Measurements from ENCODE around the gene MCM10.

MCM10 gene

GRCh38 chr10:13193637-13194036 is 32.3 kb downstream of the MCM10 start:
- Histone ChIP-seq H3K27me3 (ENCODE audit: insufficient read depth, low read length) (no peaks in the 10 kb centered on the region), H3K36me3 (ENCODE audit: insufficient read depth, low read depth, low read length) (peaks cover 98% of the 10 kb centered on the region), H3K27ac (ENCODE audit: low read length) (no peak overlapping the region), H3K4me1 (ENCODE audit: insufficient read depth, low read length) (no peaks in the 10 kb centered on the region), H3K9ac (ENCODE audit: low read depth, low read length) (no peak overlapping the region), H3K9me3 (ENCODE audit: insufficient read depth, low read depth, low read length) (no peaks in the 10 kb centered on the region), H3K4me3 (ENCODE audit: low read length) (no peak overlapping the region)

- Histone ChIP-seq H3K4me1 (ENCODE audit: insufficient read depth, low read length) (no peaks in the 10 kb centered on the region), H3K4me3 (ENCODE audit: low read length) (no peak overlapping the region), H3K36me3 (ENCODE audit: insufficient read depth, low read depth, low read length) (peaks cover 98% of the 10 kb centered on the region), H3K9me3 (ENCODE audit: insufficient read depth, low read depth, low read length) (no peaks in the 10 kb centered on the region), H3K27ac (ENCODE audit: low read length) (no peak overlapping the region), H3K27me3 (ENCODE audit: insufficient read depth, low read length) (no peaks in the 10 kb centered on the region), H3K9ac (ENCODE audit: low read depth, low read length) (no peak overlapping the region)
Measured at GRCh38 chr10:13195016-13195415, 33.7 kb downstream of the MCM10 start.

- peaks cover 96% of the 10 kb centered on the region for H3K36me3 ChIP-seq (ENCODE audit: insufficient read depth, low read depth, low read length)
Measured at GRCh38 chr10:13201132-13201531, 39.8 kb downstream of the MCM10 start.

GRCh38 chr10:13206091-13206490 is 44.7 kb downstream of the MCM10 start:
- H3K4me1 ChIP-seq (ENCODE audit: insufficient read depth, low read length): no peaks in the 10 kb centered on the region
- H3K27me3 ChIP-seq (ENCODE audit: insufficient read depth, low read length): no peaks in the 10 kb centered on the region
- H3K9ac ChIP-seq (ENCODE audit: low read depth, low read length): no peak overlapping the region
- no peak overlapping the region for H3K27ac ChIP-seq (ENCODE audit: low read length)
- no peaks in the 10 kb centered on the region for H3K9me3 ChIP-seq (ENCODE audit: insufficient read depth, low read depth, low read length)
- no peak overlapping the region for H3K4me3 ChIP-seq (ENCODE audit: low read length)
- peaks cover 93% of the 10 kb centered on the region for H3K36me3 ChIP-seq (ENCODE audit: insufficient read depth, low read depth, low read length)

More at GRCh38 chr10:13201132-13201531, 39.8 kb downstream of the MCM10 start:
- H3K27ac ChIP-seq (ENCODE audit: low read length): no peak overlapping the region
- H3K9ac ChIP-seq (ENCODE audit: low read depth, low read length): no peak overlapping the region
- no peaks in the 10 kb centered on the region for H3K9me3 ChIP-seq (ENCODE audit: insufficient read depth, low read depth, low read length)
- no peaks in the 10 kb centered on the region for H3K27me3 ChIP-seq (ENCODE audit: insufficient read depth, low read length)
- no peak overlapping the region for H3K4me3 ChIP-seq (ENCODE audit: low read length)
- no peaks in the 10 kb centered on the region for H3K4me1 ChIP-seq (ENCODE audit: insufficient read depth, low read length)

- no peaks in the 10 kb centered on the region for H3K9me3 ChIP-seq (ENCODE audit: insufficient read depth, low read depth, low read length)
Measured at GRCh38 chr10:13206546-13207443, 45.4 kb downstream of the MCM10 start.

GRCh38 chr10:13213163-13213562 is 51.8 kb downstream of the MCM10 start:
- peaks cover 48% of the 10 kb centered on the region for H3K36me3 ChIP-seq (ENCODE audit: insufficient read depth, low read depth, low read length)
- H3K4me3 ChIP-seq (ENCODE audit: low read length): no peak overlapping the region
- no peaks in the 10 kb centered on the region for H3K4me1 ChIP-seq (ENCODE audit: insufficient read depth, low read length)
- H3K27me3 ChIP-seq (ENCODE audit: insufficient read depth, low read length): no peaks in the 10 kb centered on the region
- no peak overlapping the region for H3K9ac ChIP-seq (ENCODE audit: low read depth, low read length)
- H3K9me3 ChIP-seq (ENCODE audit: insufficient read depth, low read depth, low read length): peaks cover 10% of the 10 kb centered on the region
- H3K27ac ChIP-seq (ENCODE audit: low read length): no peak overlapping the region

More at GRCh38 chr10:13206546-13207443, 45.4 kb downstream of the MCM10 start:
- H3K4me1 ChIP-seq (ENCODE audit: insufficient read depth, low read length): no peaks in the 10 kb centered on the region
- no peak overlapping the region for H3K27ac ChIP-seq (ENCODE audit: low read length)
- no peak overlapping the region for H3K9ac ChIP-seq (ENCODE audit: low read depth, low read length)
- peaks cover 91% of the 10 kb centered on the region for H3K36me3 ChIP-seq (ENCODE audit: insufficient read depth, low read depth, low read length)
- H3K4me3 ChIP-seq (ENCODE audit: low read length): no peak overlapping the region
- no peaks in the 10 kb centered on the region for H3K27me3 ChIP-seq (ENCODE audit: insufficient read depth, low read length)

GRCh38 chr10:13218878-13219277 is 57.5 kb downstream of the MCM10 start:
- Histone ChIP-seq H3K9ac (ENCODE audit: low read depth, low read length) (no peak overlapping the region), H3K27ac (ENCODE audit: low read length) (no peak overlapping the region), H3K9me3 (ENCODE audit: insufficient read depth, low read depth, low read length) (no peaks in the 10 kb centered on the region), H3K4me1 (ENCODE audit: insufficient read depth, low read length) (peaks cover 5% of the 10 kb centered on the region; the same call in 1 of the 2 replicates), H3K36me3 (ENCODE audit: insufficient read depth, low read depth, low read length) (no peaks in the 10 kb centered on the region), H3K4me3 (ENCODE audit: low read length) (no peak overlapping the region), H3K27me3 (ENCODE audit: insufficient read depth, low read length) (no peaks in the 10 kb centered on the region)

GRCh38 chr10:13219685-13220670 is 58.6 kb downstream of the MCM10 start:
- Histone ChIP-seq H3K36me3 (ENCODE audit: insufficient read depth, low read depth, low read length) (no peaks in the 10 kb centered on the region), H3K9ac (ENCODE audit: low read depth, low read length) (no peak overlapping the region), H3K9me3 (ENCODE audit: insufficient read depth, low read depth, low read length) (no peaks in the 10 kb centered on the region), H3K4me3 (ENCODE audit: low read length) (no peak overlapping the region), H3K4me1 (ENCODE audit: insufficient read depth, low read length) (peaks cover 5% of the 10 kb centered on the region; the same call in 1 of the 2 replicates), H3K27ac (ENCODE audit: low read length) (no peak overlapping the region), H3K27me3 (ENCODE audit: insufficient read depth, low read length) (no peaks in the 10 kb centered on the region)

GRCh38 chr10:13221572-13221971 is 60.2 kb downstream of the MCM10 start:
- Histone ChIP-seq H3K27me3 (ENCODE audit: insufficient read depth, low read length) (no peaks in the 10 kb centered on the region), H3K9ac (ENCODE audit: low read depth, low read length) (no peak overlapping the region), H3K4me1 (ENCODE audit: insufficient read depth, low read length) (peaks cover 5% of the 10 kb centered on the region; the same call in 1 of the 2 replicates), H3K9me3 (ENCODE audit: insufficient read depth, low read depth, low read length) (no peaks in the 10 kb centered on the region), H3K4me3 (ENCODE audit: low read length) (no peak overlapping the region), H3K27ac (ENCODE audit: low read length) (no peak overlapping the region), H3K36me3 (ENCODE audit: insufficient read depth, low read depth, low read length) (no peaks in the 10 kb centered on the region)

GRCh38 chr10:13222151-13222550 is 60.8 kb downstream of the MCM10 start:
- H3K27me3 ChIP-seq (ENCODE audit: insufficient read depth, low read length): no peaks in the 10 kb centered on the region
- H3K9ac ChIP-seq (ENCODE audit: low read depth, low read length): no peak overlapping the region
- H3K36me3 ChIP-seq (ENCODE audit: insufficient read depth, low read depth, low read length): no peaks in the 10 kb centered on the region
- H3K4me3 ChIP-seq (ENCODE audit: low read length): no peak overlapping the region
- no peaks in the 10 kb centered on the region for H3K9me3 ChIP-seq (ENCODE audit: insufficient read depth, low read depth, low read length)
- H3K27ac ChIP-seq (ENCODE audit: low read length): no peak overlapping the region
- H3K4me1 ChIP-seq (ENCODE audit: insufficient read depth, low read length): peaks cover 5% of the 10 kb centered on the region; the same call in 1 of the 2 replicates

GRCh38 chr10:13222566-13222965 is 61.2 kb downstream of the MCM10 start:
- Histone ChIP-seq H3K27ac (ENCODE audit: low read length) (no peak overlapping the region), H3K4me3 (ENCODE audit: low read length) (no peak overlapping the region), H3K27me3 (ENCODE audit: insufficient read depth, low read length) (no peaks in the 10 kb centered on the region), H3K9ac (ENCODE audit: low read depth, low read length) (no peak overlapping the region), H3K9me3 (ENCODE audit: insufficient read depth, low read depth, low read length) (no peaks in the 10 kb centered on the region), H3K4me1 (ENCODE audit: insufficient read depth, low read length) (peaks cover 5% of the 10 kb centered on the region; the same call in 1 of the 2 replicates), H3K36me3 (ENCODE audit: insufficient read depth, low read depth, low read length) (no peaks in the 10 kb centered on the region)
